A549 (cell line): ENCODE results near the gene NCAPD3.

Experiments used
- JUN ChIP-seq, 2 experiments: fragments of >200 bp; sonication (Bioruptor Twin); formaldehyde crosslinking; IDR thresholded peaks; 2 replicates in 1 of 2; 3 replicates in 1 of 2; pipeline ENCODE4 v1.6.1; 2016 to 2017
- PHF8 ChIP-seq: fragments of 200-600 bp; sonication (generic); IDR thresholded peaks from 2 replicates; pipeline ENCODE4 v1.6.1; 2016; ENCODE audit warnings: low read depth, mild to moderate bottlenecking, antibody characterized with exemption, moderate library complexity, borderline replicate concordance

- TF ChIP-seq JUN (IDR thresholded peaks at IDR 0.05) (no peak), PHF8 (no peak)
Observed at GRCh38 chr11:134246678-134247077, 22.9 kb upstream of the NCAPD3 start.
